Fibroblast of skin of right biceps (primary cell): ENCODE data around the gene VRK3.
A peak's percentile ranks its signal among the peaks of the same experiment; 100 is the strongest.

Experiments used
- DNase-seq: peaks from one replicate; pipeline ENCODE4 v3.0.0-alpha.2; 2013

The VRK3 gene

DNA sequence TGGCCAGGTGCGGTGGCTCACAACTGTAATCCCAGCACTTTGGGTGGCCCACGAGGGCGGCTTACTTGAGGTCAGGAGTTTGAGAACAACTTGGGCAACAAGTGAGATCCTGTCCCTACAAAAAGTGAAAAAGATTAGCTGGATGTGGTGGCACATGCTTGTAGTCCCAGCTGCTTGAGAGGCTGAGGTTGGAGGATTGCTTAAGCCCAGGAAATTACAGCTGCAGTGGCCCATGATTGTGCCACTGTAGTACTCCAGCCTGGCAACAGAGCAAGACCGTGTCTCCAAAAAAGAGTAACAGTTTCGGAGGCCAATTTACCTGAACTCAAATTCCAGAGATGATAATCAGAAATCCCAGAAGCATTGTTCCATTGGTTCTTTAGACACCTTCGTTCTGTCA, 5.1 kb upstream of the VRK3 start:
- DNase-seq = no peak

- no peak for DNase-seq
These were observed 1.4 kb upstream of the VRK3 start for GRCh38 chr19:50026550-50026906.

- DNase-seq = peak; percentile 96
These were observed 800 bp upstream of the VRK3 start, which contains the start of gene ZNF473 for GRCh38 chr19:50025794-50026549. Gene ZNF473 (plus strand): TSS chr19:50026005. CDS start chr19:50031083, 5,078 bp downstream.

- no peak for DNase-seq
These were observed 502 bp downstream of the VRK3 start for GRCh38 chr19:50024719-50025021.

DNA sequence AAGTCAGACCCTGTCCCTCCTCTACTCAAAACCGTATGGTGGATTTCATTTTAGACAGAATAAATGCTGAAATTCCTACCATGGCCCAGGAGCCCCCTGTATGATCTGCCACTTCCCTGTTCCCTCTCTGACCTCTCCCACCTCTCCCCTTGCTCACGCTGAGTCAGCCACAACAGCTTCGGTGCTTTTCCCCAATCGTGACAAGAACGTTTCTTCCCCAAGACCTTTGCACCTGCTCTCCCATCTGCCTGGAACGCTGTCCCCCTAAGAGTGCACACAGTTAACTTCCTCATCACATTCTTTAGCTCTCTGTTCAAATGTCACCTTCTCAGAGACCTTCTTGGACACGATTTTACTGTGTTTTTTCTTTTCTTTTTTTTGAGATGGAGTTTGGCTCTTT, 2.3 kb downstream of the VRK3 start:
- no peak for DNase-seq

DNA sequence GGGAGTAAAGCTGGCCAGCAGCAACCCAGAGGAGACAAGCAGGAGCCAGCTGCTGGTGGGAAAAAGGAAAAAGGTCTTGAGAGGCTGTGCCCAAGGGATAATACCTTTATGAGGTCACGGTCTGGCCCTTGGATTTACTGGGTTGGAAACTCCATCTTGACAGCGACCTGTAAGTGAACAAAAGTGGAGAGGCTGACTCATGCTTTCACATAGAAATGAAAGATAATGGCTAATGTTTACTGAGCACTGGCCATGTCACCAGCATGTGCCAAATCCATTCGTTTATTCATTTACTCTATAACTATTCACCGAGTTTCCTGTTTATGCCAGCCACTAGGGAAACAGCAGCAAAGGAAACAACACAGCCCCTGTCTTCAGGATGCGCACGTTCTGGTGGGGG, 4.7 kb downstream of the VRK3 start:
- no peak for DNase-seq

- DNase-seq = no peak
These were observed 8.9 kb downstream of the VRK3 start for GRCh38 chr19:50016225-50016807.

DNA sequence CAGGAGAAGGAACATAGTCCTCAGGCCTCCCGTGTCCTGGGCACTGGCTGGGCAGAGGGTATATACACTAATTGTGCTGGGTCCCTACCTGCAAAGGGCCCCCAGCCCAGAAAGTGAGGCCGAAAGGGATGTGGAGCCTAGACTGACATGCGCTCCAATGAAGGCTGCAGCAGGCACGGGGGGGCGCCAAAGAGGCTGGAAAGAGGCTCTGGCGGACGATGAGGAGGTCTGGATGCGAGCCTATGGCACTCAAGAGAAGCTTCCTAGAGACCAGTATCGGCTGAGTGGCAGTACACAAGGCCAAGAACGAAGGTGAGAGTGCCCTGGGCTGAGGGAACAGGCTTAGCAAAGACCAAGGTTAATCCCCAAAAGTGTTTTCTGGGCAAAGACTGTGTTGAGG, 16.6 kb downstream of the VRK3 start:
- no peak for DNase-seq

DNA sequence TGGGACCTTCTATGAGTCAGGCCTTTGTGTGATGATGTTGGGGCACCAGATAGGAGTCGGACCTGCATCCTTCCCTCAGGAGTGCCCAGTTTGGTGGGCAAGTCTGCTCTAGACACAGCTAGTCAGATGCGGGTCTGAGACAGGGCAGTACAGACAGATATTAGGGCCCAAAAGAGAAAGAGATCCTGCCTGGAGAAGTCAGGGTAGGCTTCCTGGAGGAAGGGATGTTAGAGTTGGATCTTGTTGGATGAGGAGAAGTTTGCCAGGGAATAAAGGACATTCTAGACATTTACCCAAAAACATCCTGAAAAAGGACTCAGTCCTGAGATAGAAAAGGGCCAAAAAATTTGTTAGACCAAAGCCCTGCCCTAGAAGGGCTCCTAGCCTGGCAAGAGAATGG, 17.2 kb downstream of the VRK3 start:
- no peak for DNase-seq

DNA sequence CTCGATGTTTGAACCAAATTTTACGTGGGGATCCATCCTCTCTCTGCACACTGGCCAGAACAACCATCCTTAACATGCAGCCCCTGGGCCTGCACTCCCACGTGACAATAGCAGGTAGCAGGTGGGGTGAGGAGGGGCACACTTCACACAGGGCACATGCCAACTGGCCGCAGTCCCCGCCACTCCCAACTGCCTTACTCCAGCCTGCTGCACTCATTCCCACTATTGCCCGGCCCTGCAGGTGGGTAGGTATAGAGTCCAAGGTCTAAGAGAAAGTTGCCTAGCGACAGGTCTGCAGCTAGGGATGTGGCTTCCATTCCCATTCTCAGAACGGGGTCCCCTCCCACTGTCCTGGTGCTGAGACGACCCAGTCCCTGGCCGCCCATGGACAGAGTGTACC, 18.0 kb downstream of the VRK3 start:
- no peak for DNase-seq

- DNase-seq = no peak
These were observed 19.7 kb downstream of the VRK3 start for GRCh38 chr19:50005428-50005827.

GRCh38 chr19:50003810-50004419, 21.3 kb downstream of the VRK3 start:
- DNase-seq = peak; percentile 97

DNA sequence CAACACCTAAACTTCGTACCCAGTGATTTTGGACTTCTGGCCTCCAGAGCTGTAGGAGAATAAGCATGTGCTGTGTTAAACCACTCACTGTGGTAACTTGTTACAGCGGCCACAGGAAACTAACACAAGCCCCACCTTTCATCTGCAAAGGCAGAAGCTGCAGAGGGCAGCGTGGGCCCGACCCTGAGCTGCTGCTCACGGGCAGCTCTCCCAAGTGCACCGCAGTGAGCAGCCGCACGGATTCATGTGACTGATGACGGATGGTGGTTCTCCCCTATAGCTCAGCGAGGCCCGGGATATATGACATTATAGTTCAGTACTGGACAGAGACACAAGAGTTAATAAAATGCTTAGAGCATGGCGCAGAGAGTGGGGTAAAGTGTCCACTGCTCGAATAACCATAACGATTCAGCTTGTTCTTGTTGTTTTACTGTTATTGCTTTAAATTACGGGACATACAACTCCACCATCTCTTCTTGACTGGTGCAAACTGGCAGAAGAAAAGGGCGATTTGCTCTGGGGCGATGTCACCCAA, 21.9 kb downstream of the VRK3 start:
- DNase-seq = no peak

DNA sequence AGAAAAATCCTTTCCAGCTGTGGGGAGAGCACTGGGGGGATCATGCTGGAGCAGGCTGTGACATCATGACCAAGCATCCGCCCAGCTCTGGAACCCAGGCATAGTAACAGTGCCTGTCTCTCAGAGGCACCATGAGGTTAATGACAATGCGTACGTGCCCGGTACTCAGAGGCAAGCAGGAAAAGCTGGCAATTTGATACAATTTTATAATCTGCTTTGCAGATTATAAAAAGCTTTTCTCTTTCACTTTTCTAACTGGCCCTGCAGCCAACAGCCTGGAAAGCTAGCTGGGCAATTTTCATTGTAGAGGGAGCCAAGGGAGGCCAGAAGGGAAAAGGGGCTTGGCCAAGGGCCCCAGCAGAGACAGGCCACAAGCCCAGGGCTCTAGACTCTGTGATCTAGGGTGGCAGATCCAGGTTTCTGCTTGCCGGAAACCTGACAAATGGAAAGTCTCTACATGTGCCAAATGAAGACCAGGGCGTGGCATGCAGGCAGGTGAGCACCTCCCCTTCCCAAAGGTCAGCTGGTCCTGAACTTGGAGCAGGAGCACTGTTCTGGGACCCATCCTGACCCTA, 22.7 kb downstream of the VRK3 start:
- no peak for DNase-seq

GRCh38 chr19:50001775-50002174, 23.4 kb downstream of the VRK3 start:
- no peak for DNase-seq

GRCh38 chr19:50000841-50001557, 24.2 kb downstream of the VRK3 start:
- DNase-seq = no peak

DNA sequence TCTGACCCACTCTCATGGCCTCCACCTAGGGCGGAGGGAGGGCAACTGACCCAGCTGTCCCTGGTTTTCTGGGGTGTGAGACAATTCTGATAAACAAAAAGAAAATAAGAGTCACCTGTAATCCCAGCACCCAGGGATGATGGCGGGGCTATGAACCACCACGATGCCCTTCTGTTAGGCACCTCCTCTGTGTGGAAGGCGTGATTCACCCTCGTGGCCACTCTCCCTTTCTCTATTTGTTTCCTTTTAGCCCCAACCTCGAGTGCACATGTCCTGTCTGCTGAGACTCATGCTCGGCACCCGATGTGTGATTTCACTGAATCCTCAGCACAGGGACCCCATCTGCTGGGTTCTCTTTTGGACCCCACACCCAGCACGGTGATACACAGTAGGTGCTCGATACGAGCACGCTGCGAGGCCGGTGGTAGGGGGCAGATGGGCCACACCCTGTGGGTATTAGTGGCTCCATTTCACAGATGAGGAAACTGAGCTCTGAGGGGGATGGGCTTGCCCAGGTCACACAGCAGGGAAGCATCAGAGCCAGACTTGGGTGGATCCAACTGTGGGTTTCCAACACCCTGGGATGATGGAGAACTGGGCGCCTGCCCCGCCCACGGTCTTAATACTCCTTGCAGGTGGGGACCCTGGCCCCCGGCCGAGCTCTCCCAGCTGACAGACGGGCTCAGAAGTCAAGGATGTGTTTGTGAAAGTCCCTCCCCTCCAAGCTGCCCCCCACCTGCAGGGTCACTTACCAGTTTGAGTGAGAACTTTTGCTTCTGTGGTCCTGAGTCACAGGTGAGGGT, 24.9 kb downstream of the VRK3 start:
- DNase-seq = no peak

GRCh38 chr19:49999371-50000010, 25.7 kb downstream of the VRK3 start:
- peak; percentile 11 for DNase-seq

GRCh38 chr19:49997709-49998108, 27.5 kb downstream of the VRK3 start:
- DNase-seq = peak; percentile 19

GRCh38 chr19:49988433-49988832, 36.7 kb downstream of the VRK3 start:
- DNase-seq = peak; percentile 59

GRCh38 chr19:49988007-49988406, 37.2 kb downstream of the VRK3 start:
- no peak for DNase-seq

DNA sequence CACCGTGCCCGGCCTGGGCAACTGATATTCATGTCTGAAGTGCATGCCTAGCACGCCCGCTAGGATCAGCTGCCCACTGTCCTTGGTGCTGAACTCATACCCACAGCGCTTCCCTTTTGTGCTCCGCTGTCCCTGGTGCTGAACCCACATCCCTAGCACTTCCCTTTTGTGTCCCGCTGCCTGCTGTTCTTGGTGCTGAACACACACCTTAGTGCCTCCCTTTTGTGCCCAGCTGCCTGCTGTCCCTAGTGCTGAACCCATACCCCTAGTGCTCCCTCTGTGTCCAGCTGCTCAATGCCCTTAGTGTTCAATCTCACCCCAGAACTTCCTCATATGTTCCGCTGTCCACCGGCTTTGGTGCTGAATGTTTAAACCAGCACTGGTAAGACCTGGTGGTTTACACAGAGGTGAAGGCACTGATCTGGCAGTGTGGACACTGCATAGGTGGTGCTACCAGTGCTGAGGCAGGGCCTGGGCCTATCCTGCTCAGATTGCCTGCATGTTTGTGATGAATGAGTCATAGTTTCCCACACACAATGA, 37.9 kb downstream of the VRK3 start:
- DNase-seq = peak; percentile 91
